Caki2 (cell line): Measurements from ENCODE around the gene SYT7. TPM values are rescaled to one million over a fixed set of nuclear protein-coding genes. Genes with fewer than 3 reads are reported as not detected.

Experiments used
- DNase-seq: peaks from one replicate; pipeline ENCODE4 v3.0.0-alpha.2; 2015; ENCODE audit warnings: low read depth
- in situ Hi-C: cut with HindIII; loops from 2 replicates; pipeline ENCODE4 v1.10.0; 2016; ENCODE audit warnings: low sequenced_read_pairs, low pct_unique_long_range_greater_than_20kb, mixed read lengths
- total RNA-seq: library from RNA; depleted of rRNA; stranded (reverse); fragments of >200 nt; shearing (Covaris generic); gene quantifications from 2 replicates; pipeline ENCODE4 v1.2.3, GENCODE V29; 2014; ENCODE audit warnings: low replicate concordance

Gene SYT7
- total RNA-seq, 1 experiment from 2014 or later, result 0.41 TPM

DNA sequence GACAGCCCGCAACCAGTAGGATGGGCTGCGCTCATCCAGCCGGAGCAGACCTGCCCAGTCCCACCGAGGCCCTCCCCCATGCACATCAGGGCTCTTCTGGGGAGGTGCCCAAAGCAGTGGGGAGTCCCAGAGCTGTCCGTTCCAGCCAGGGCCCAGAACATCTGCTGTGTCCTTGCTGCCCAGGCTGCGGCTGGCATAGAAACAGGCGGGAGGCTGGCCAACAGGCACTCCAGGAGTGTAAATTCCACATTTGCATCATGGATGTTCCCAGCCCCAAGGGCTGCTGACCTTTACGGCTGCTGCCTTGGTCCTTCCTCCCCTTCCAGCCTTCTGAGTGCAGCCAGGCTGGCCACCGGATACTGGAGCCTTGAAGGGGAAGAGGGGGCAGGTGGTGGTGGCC, 30.0 kb upstream of the SYT7 start:
- in situ Hi-C loops, result no loop called here
- DNase-seq, result no peak

DNA sequence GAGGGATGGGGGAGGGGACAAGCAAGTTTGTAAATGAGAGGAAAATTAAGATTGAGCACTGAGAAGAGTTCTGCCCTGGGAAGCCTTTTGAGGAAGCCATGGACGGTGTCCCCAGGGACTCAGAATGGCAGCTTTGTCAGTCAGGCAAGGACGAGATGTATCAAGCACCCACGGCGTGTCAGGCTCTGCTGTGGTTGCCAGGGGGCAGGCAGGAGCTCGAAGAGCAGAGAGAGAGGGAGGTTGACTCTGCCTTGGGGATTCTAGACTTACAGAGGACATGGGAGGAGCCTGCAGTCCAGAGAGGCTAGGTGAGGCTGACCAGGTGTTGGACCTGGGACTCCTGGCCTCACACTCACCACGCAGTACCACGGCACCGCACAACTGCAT, 29.1 kb upstream of the SYT7 start:
- in situ Hi-C loops, result no loop called here
- no peak for DNase-seq

DNA sequence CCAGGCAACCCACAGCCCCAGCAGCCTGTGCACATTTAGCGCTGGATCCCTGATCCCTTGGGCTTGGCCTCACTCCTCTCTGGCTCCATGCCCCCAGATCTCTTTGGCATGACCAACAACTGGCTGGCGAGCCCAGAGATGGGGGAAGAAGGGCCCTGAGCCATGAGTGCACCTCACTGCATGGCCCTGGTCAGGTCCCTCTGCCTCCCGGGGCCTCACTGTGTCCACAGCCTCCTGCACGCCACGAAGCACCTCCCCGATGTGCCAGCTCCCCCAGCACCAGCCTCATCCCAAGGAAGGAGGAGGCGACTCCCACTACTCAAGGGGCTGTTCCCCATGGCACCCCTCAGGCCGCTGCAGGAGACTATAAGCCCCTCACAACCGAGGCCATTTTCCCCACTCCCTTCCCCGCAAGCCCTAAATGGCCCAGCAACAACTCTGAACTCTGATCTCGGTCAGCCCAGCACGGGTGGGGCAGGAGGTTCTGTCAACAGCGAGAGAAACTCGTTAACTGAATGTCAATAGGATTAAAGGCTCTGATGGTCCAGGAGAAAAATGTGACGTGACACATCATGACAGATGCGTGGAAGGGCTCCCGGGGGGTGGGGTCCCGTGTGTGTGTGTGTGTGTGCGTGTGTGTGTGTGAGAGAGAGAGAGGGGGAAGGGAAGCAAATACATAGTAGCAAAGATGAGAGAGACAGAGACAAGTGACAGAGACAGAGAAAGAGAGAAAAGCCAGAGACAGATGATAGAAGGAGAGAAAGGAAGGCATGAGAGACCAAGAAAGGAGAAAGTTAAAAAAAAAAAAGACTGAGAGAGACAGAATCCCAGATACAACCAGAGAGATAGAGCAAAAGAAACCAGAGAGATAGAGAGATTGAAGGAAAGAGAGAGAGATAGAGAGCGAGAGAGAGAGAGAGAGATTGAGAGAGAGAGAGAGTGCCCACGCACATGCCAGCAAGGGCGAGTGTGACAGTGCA, 28.4 kb upstream of the SYT7 start:
- in situ Hi-C loops, result no loop called here
- DNase-seq, result no peak

GRCh38 chr11:61607920-61608599, 27.2 kb upstream of the SYT7 start:
- no peak for DNase-seq
- in situ Hi-C loops, result no loop called here

DNA sequence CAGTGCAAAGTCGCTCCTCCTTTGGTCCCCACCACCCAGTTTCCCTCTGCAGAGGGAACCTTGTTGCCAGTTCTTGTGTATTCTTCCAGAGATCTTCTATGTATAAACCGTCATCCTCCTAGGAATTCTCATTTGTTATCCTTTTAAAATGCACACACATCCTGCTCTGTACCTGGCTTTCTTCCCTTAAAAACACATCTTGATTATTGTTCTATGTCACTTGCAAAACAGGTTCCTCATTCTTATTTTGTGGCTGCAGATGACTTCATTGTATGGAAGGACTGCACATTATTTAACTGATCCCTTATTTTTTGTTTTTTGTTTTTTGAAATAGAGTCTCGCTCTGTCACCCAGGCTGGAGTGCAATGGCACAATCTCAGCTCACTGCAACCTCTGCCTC, 26.6 kb upstream of the SYT7 start:
- in situ Hi-C loops, result no loop called here
- DNase-seq, result no peak

- DNase-seq, result no peak
- in situ Hi-C loops, result no loop called here
These were observed 22.8 kb upstream of the SYT7 start for GRCh38 chr11:61603667-61604066.

DNA sequence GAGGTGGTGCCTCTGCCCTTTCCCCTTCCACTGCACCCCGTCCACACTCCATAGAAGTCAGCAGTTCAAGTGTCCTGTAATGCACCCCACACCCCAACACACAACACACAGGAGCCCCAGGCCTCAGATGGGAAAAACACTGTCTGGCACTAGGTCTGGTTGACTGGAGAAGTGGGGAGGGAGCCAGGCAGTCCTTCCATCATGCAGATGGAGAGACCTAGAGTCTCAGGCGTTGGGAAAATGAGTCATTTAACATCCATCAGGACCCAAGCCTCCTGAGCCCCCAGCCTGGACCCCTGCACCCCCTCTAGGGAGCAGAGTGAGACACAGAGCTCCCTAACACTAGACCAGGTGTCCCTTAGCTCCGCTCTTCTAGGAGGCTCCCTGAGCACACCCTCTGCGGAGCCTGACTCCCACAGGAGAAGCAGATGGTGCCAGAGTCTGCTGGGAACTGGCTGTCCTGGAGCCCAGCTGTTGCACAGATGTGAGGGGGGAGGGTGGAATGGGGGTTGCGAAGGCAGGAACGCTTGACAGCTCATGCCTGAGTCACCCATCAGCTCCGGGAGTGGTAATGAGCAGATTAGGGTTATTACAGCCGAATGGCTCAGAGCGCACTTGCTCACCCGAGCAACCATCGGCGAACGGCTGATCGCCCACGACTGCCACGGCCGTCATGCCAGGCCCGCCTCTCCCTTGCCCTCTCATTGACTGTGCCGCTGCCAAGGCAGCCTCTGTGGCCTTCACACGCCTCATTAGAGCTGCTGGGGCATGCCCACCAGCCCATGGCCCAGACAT, 22.1 kb upstream of the SYT7 start:
- peak; percentile 85 for DNase-seq

DNA sequence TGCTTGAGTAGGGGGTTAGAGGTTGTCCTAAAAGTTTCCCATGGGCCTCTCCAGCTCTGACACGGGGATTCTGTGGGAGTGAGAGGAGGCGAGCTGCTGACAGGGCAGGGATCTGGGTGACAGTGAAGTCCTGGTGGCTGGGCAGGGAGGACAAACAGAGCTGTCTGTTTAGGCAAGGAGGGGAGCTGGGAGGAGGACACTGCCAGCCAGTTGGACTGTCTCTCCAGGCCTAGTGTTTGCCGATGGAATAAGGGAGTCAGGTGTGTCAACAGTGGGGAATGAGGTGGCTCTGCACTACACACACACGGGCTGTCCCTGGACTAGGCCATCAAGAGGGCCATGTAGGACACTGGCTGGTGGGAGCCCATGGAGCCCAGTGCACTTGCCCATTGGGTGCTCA, 20.6 kb upstream of the SYT7 start:
- in situ Hi-C loops, result no loop called here
- no peak for DNase-seq

More for the DNA sequence above, 22.1 kb upstream of the SYT7 start:
- in situ Hi-C loops, result no loop called here

DNA sequence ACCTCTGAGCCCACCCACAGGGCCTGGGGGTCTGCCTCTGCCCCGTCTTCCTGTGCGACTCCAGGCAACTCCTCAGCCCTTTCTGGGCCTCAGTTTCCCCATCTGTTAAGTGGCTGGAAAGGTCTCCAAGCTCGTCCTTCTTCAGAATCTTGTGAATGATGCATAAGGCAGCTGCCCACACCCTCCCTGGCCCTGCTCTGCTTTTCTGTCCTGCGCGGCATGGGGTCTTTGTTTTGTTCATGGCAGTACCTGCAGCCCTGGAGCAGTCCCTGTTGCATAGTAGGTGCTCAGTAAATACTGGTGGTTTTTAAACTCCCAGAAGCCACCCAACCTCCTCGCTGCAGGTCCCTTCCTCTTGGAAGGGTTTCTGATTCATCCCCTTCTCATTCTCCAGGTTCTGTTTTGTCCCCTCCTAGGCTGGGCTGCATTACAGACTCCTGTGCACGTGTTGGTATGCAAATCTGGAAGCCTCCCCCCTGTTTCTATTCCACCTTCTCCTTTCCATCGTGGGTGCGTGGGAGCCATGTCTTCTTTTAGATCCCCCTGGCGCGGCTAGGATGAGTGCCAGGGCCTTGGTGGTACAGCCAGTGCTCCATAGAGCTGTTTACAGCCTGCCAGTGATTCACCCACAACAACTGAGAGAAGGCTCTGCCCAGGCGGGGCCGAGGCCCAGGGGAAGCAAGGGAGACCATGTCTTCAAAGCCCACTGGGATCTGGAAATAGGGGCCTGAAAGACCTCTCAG, 19.3 kb upstream of the SYT7 start:
- in situ Hi-C loops, result no loop called here
- no peak for DNase-seq

- DNase-seq, result no peak
- in situ Hi-C loops, result no loop called here
These were observed 18.3 kb upstream of the SYT7 start for GRCh38 chr11:61598886-61599868.

DNA sequence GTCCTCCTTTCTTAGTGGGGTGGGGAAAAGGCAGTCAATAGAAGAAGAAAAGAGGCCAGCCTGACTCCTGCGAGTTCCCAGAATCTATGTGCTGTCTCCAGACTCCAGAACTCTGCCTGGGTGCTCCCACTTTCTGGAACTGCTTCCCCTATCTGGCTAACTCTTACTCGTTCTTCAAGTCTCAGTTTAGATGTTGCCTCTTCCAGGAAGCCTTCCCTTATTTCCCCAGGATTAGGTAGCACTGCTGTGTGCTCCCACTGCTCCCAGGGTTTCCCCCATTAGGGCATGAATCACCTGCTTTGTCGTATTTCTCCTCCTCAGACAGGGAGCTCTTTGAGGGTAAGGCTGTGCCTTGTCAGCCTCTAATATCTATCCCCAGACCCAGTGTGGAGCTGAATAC, 17.5 kb upstream of the SYT7 start:
- in situ Hi-C loops, result no loop called here
- DNase-seq, result no peak

DNA sequence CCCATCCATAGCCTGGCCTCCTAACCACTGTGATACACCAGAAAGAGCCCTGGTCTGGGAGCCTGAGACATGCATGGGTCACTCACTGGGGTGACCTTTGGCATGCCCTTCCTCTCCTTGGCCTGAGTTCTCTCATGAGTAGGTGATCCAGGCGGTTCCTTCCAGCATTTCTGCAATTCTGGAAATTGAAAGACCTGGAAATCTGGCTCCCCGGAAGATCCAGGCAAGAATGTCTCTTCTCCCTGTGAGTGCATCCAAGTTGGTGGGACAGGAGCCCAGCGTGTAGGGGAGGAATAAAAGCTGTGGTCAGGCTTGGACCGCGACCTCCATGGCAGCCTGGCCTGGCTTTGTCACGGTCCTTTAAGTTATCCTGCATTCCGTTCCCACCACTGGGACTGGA, 16.1 kb upstream of the SYT7 start:
- in situ Hi-C loops, result no loop called here
- no peak for DNase-seq

- DNase-seq, result no peak
- in situ Hi-C loops, result no loop called here
These were observed 15.7 kb upstream of the SYT7 start for GRCh38 chr11:61596542-61596941.

- in situ Hi-C loops, result no loop called here
- no peak for DNase-seq
These were observed 14.0 kb upstream of the SYT7 start for GRCh38 chr11:61594907-61595257.

DNA sequence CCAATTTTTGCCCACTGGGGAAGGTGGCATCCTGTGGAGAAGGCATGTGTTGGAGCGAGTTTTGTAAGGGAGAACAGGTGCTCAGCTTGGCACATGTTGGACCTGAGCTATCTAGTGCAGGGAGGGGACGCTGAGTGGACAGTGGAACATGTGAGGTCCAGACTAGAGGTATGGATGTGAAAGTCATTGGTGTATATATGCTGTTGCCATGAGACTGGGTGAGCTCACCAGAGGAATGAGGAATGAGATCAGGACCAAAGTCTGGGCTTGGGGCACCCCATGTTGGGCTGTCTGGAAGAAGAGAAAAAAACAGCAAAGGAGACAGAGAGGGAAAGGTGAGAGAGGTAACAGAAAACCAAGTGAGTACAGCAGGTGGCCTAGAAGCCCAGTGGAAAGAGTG, 12.3 kb upstream of the SYT7 start:
- in situ Hi-C loops, result no loop called here
- no peak for DNase-seq

DNA sequence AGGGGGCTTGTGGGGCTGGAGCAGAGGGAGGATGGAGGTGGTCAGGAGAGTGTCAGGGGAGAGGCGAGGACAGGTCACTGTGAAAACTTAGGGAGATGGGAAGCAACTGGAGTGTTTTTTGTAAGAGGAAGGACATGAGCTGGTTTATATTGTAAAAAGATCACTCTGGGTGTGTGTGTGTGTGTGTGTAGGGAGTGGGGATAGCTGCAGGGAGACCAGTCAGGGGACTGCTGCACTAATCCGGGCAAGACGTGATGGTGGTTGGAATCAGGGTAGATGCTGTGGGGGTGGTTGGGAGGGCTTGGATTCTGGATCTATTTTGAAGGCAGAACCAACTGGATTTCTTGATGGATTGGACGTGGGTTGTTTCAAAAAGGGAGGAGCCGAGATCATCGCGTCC, 11.3 kb upstream of the SYT7 start:
- DNase-seq, result no peak
- in situ Hi-C loops, result no loop called here

GRCh38 chr11:61589961-61590360, 9.1 kb upstream of the SYT7 start:
- DNase-seq, result no peak
- in situ Hi-C loops, result no loop called here
